OCI-LY1 (cell line): Measurements from ENCODE around the gene C1orf50.

ENCODE experiments used
- CTCF ChIP-seq: fragments of 200-600 bp; sonication (generic), shearing (Covaris generic); IDR thresholded peaks from 2 replicates; pipeline ENCODE4 v1.5.1; 2017; ENCODE audit warnings: mild to moderate bottlenecking, antibody characterized with exemption, low read length, moderate library complexity, mixed read lengths
- EZH2 ChIP-seq: fragments of 200-600 bp; sonication (generic), shearing (Covaris generic); IDR thresholded peaks from 2 replicates; pipeline ENCODE4 v1.8.0; 2017; ENCODE audit warnings: borderline replicate concordance, mixed run types, mild to moderate bottlenecking, antibody characterized with exemption, low read length, moderate library complexity, mixed read lengths

GRCh38 chr1:42780176-42780575 is 13.1 kb downstream of the C1orf50 start:
- no peak for TF ChIP-seq CTCF
- TF ChIP-seq EZH2, result no peak
